Neural cell (in vitro differentiated cells): ENCODE results near the gene ABCA4. TPM values are rescaled to one million over a fixed set of nuclear protein-coding genes. Genes with fewer than 3 reads are reported as not detected.

Experiments used
- H2AFZ ChIP-seq: fragments of 200-600, 300-800 bp; sonication (generic), shearing (Covaris generic); 2 replicates; pipeline ENCODE4 v1.6.0; 2014; ENCODE audit warnings: low read depth, mild to moderate bottlenecking, antibody characterized with exemption, low read length, moderate library complexity
- H3F3A ChIP-seq: fragments of 200-600 bp; shearing (Covaris generic); 2 replicates; pipeline ENCODE4 v1.6.1; 2016; ENCODE audit warnings: mild to moderate bottlenecking, moderate library complexity, mixed read lengths, antibody characterized with exemption, low read length; ENCODE audit not compliant: insufficient read depth, poor library complexity, severe bottlenecking
- H3K27ac ChIP-seq: fragments of 200-600, 300-800 bp; sonication (generic), shearing (Covaris generic); 2 replicates; pipeline ENCODE4 v1.5.1; 2014; ENCODE audit warnings: mild to moderate bottlenecking, low read length, moderate library complexity
- H3K27me3 ChIP-seq: fragments of 300-800, 200-600 bp; sonication (generic), shearing (Covaris generic); 2 replicates; pipeline ENCODE4 v1.6.0; 2014; ENCODE audit warnings: mild to moderate bottlenecking, low read depth, low read length, moderate library complexity; ENCODE audit not compliant: insufficient read depth
- H3K36me3 ChIP-seq: fragments of 300-800, 200-600 bp; sonication (generic), shearing (Covaris generic); 2 replicates; pipeline ENCODE4 v1.5.1; 2014; ENCODE audit warnings: mild to moderate bottlenecking, antibody characterized with exemption, low read length, moderate library complexity; ENCODE audit not compliant: insufficient read depth
- H3K4me2 ChIP-seq: fragments of 300-800, 200-600 bp; sonication (generic), shearing (Covaris generic); 2 replicates; pipeline ENCODE4 v1.6.0; 2014; ENCODE audit warnings: mild to moderate bottlenecking, low read length
- H3K4me3 ChIP-seq: fragments of 300-800, 200-600 bp; sonication (generic), shearing (Covaris generic); 2 replicates; pipeline ENCODE4 v1.5.1; 2014; ENCODE audit warnings: mild to moderate bottlenecking, low read length, moderate library complexity
- H3K79me2 ChIP-seq: fragments of 200-600 bp; shearing (Covaris generic); replicated peaks from 2 replicates; pipeline ENCODE4 v1.6.0; 2014; ENCODE audit warnings: mild to moderate bottlenecking, low read length, moderate library complexity; ENCODE audit not compliant: insufficient read depth
- H3K9ac ChIP-seq: fragments of 300-800, 200-600 bp; sonication (generic), shearing (Covaris generic); 2 replicates; pipeline ENCODE4 v1.6.1; 2016; ENCODE audit warnings: mild to moderate bottlenecking, low read length, mixed read lengths
- H3K9me2 ChIP-seq: fragments of 200-600 bp; shearing (Covaris generic); 2 replicates; pipeline ENCODE4 v1.6.1; 2016; ENCODE audit warnings: mild to moderate bottlenecking, low read length, mixed read lengths; ENCODE audit not compliant: insufficient read depth
- H3K9me3 ChIP-seq: fragments of 200-600, 300-800 bp; sonication (generic), shearing (Covaris generic); 2 replicates; pipeline ENCODE4 v1.6.1; 2016; ENCODE audit warnings: mild to moderate bottlenecking, mixed run types, low read length, moderate library complexity, mixed read lengths
- H4K20me1 ChIP-seq: fragments of 200-600 bp; shearing (Covaris generic); 2 replicates; pipeline ENCODE4 v1.6.1; 2016; ENCODE audit warnings: mild to moderate bottlenecking, mixed run types; ENCODE audit not compliant: insufficient read depth
- CTCF ChIP-seq: fragments of 450-650 bp; IDR thresholded peaks from 2 replicates; pipeline ENCODE4 v1.5.1; 2014; ENCODE audit warnings: antibody characterized with exemption, mild to moderate bottlenecking, moderate library complexity; ENCODE audit not compliant: poor library complexity, severe bottlenecking
- EP300 ChIP-seq: fragments of 450-650 bp; conservative IDR thresholded peaks from 2 replicates; pipeline ENCODE4 v1.6.1; 2014; ENCODE audit warnings: antibody characterized with exemption, mild to moderate bottlenecking, moderate library complexity; ENCODE audit not compliant: poor library complexity, severe bottlenecking
- EZH2 ChIP-seq: fragments of 200-600, 300-800 bp; shearing (Covaris generic), sonication (generic); IDR thresholded peaks from 2 replicates; pipeline ENCODE4 v1.6.1; 2014; ENCODE audit warnings: antibody characterized with exemption, low read length, borderline replicate concordance, mild to moderate bottlenecking; ENCODE audit not compliant: insufficient read depth, poor library complexity, severe bottlenecking
- MXI1 ChIP-seq: fragments of 450-650 bp; conservative IDR thresholded peaks from 2 replicates; pipeline ENCODE4 v1.6.1; 2014; ENCODE audit warnings: antibody characterized with exemption, mild to moderate bottlenecking; ENCODE audit not compliant: poor library complexity, severe bottlenecking
- POLR2AphosphoS5 ChIP-seq: IDR thresholded peaks from 2 replicates; pipeline ENCODE4 v1.6.1; 2012
- RAD21 ChIP-seq: fragments of 450-650 bp; conservative IDR thresholded peaks from 2 replicates; pipeline ENCODE4 v1.6.1; 2014; ENCODE audit warnings: antibody characterized with exemption, mild to moderate bottlenecking, moderate library complexity
- REST ChIP-seq: IDR thresholded peaks from 2 replicates; pipeline ENCODE4 v1.6.1; 2012; ENCODE audit warnings: borderline replicate concordance
- SMC3 ChIP-seq: fragments of 450-650 bp; conservative IDR thresholded peaks from 2 replicates; pipeline ENCODE4 v1.6.1; 2014; ENCODE audit warnings: antibody characterized with exemption, mild to moderate bottlenecking, moderate library complexity; ENCODE audit not compliant: poor library complexity
- TAF1 ChIP-seq: IDR thresholded peaks from 2 replicates; pipeline ENCODE4 v1.6.1; 2012; ENCODE audit warnings: low read depth
- polyA plus RNA-seq: library from polyadenylated mRNA; depleted of rRNA; stranded (reverse); fragments of >200 nt; gene quantifications from 2 replicates; pipeline ENCODE4 v1.2.3, GENCODE V29; 2014

The ABCA4 gene
- polyA plus RNA-seq, 1 donor from 2014 or later: not detected

DNA sequence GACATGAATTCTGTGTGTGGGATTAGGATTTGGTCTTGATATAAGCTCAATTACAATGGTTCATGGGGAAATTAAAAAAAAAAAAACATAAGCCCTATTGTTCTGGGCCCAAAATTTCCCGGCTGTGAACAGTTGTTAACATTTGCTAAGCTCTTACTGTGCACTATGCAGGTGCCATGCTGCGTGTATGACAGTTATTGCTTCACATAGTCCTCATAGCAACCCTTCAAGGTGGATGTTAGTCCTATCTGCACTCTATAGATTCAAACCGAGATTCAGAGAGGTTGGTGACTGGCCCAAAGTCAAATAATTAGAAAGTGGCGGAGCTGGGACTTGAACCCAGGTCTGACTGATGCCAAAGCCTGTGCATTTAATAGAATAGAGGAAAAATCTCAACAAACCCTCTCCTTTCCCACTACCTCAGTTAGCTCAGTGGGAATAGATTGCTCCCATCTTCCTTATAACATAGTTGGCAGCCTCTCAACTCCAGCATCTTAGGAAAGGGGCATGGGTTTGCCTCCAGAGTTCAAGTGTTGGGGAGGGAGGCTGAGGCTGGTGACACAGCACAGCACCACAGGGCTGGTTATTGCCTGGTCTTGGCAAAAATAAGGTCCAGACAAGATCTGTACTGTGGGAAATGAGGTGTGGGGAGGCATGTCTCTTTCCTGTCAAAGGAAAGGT is 156.7 kb downstream of the ABCA4 start:
- Histone ChIP-seq H3K9me2 (no peaks in the 10 kb centered on the region), H3K9ac (no peak overlapping the region), H3K4me2 (no peak overlapping the region), H3K36me3 (no peaks in the 10 kb centered on the region), H4K20me1 (no peaks in the 10 kb centered on the region), H3K27me3 (no peaks in the 10 kb centered on the region), H3K9me3 (no peaks in the 10 kb centered on the region), H3K79me2 (no peaks in the 10 kb centered on the region), H2AFZ (no peak overlapping the region), H3K27ac (no peak overlapping the region), H3F3A (no peaks in the 10 kb centered on the region), H3K4me3 (no peak overlapping the region)
- no peak for TF ChIP-seq POLR2AphosphoS5
- no peak for TF ChIP-seq RAD21
- TF ChIP-seq SMC3: no peak
- TF ChIP-seq REST: no peak
- TF ChIP-seq CTCF: no peak
- TF ChIP-seq EZH2: no peak
- no peak for TF ChIP-seq MXI1
- TF ChIP-seq TAF1: no peak
- TF ChIP-seq EP300: no peak

- no peaks in the 10 kb centered on the region for H3F3A ChIP-seq
- H3K27me3 ChIP-seq: no peaks in the 10 kb centered on the region
- H2AFZ ChIP-seq: no peak overlapping the region
- H4K20me1 ChIP-seq: no peaks in the 10 kb centered on the region
- no peak for TF ChIP-seq SMC3
- no peak for TF ChIP-seq POLR2AphosphoS5
- no peak for TF ChIP-seq RAD21
- no peak for TF ChIP-seq TAF1
- TF ChIP-seq CTCF: no peak
- no peak for TF ChIP-seq EZH2
- TF ChIP-seq EP300: no peak
- TF ChIP-seq MXI1: no peak
- H3K9me2 ChIP-seq: no peaks in the 10 kb centered on the region
- no peaks in the 10 kb centered on the region for H3K9me3 ChIP-seq
- H3K79me2 ChIP-seq: no peaks in the 10 kb centered on the region
- H3K4me3 ChIP-seq: no peak overlapping the region
- no peak overlapping the region for H3K9ac ChIP-seq
- H3K27ac ChIP-seq: no peak overlapping the region
- no peaks in the 10 kb centered on the region for H3K36me3 ChIP-seq
- H3K4me2 ChIP-seq: no peak overlapping the region
These were observed 157.4 kb downstream of the ABCA4 start for GRCh38 chr1:93963585-93963984.
